B cell (primary cell): ENCODE results near the gene RBPJL. TPM values are rescaled to one million over a fixed set of nuclear protein-coding genes. Genes with fewer than 3 reads are reported as not detected.

Source experiments
- ATAC-seq: fragments of 200-7000 bp; cut with Tn5 transposase; one replicate; pipeline ENCODE4 v1.10.0; 2021; ENCODE audit warnings: low read depth, mild to moderate bottlenecking, moderate number of reproducible peaks, moderate library complexity
- CTCF ChIA-PET: fragments of 350-600 bp; sonication (Branson Sonifier 250); formaldehyde crosslinking; loops from one replicate; lab custom pipeline; 2021; ENCODE audit warnings: antibody characterized with exemption, inconsistent platforms; lab: Charles Lee
- POLR2A ChIA-PET: fragments of 350-600 bp; sonication (Branson Sonifier 250); formaldehyde crosslinking; loops from one replicate; lab custom pipeline; 2021; ENCODE audit warnings: antibody characterized with exemption; lab: Charles Lee
- DNase-seq: peaks from one replicate; pipeline ENCODE4 v3.0.0; 2013
- H2AFZ ChIP-seq: 2 replicates; pipeline ENCODE4 v1.6.1; 2012; ENCODE audit warnings: mild to moderate bottlenecking, low read depth, low read length; ENCODE audit not compliant: insufficient read depth, poor library complexity, severe bottlenecking
- H3K27ac ChIP-seq, 2 donors: 1 replicate in 1 of 2; 2 replicates in 1 of 2; pipeline ENCODE4 v1.5.1; 2012 to 2013; ENCODE audit warnings: low read length in 2 of 2, mild to moderate bottlenecking in 2 of 2, moderate library complexity in 1 of 2
- H3K27me3 ChIP-seq, 4 experiments: fragments of 200-600 bp in 1 of 4; sonication (generic) in 1 of 4; replicated peaks in 1 of 4; 1 replicate in 2 of 4; 2 replicates in 2 of 4; pipeline versions ENCODE4 v1.6.1 to v1.7.0; 2013 to 2016; ENCODE audit warnings: low read length in 3 of 4, mild to moderate bottlenecking in 2 of 4, mixed read lengths in 1 of 4, moderate library complexity in 1 of 4; ENCODE audit not compliant: insufficient read depth in 4 of 4, control insufficient read depth in 3 of 4; ENCODE audit errors: control extremely low read depth in 1 of 4
- H3K36me3 ChIP-seq, 2 experiments: replicated peaks in 1 of 2; 1 replicate in 1 of 2; 2 replicates in 1 of 2; pipeline versions ENCODE4 v1.6.1 to v1.7.1; 2013; ENCODE audit warnings: low read length in 1 of 2; ENCODE audit not compliant: insufficient read depth in 2 of 2, control insufficient read depth in 1 of 2; ENCODE audit errors: control extremely low read depth in 1 of 2, extremely low read depth in 1 of 2
- H3K4me1 ChIP-seq, 2 donors: fragments of 200-600 bp in 1 of 2; sonication (generic) in 1 of 2; 1 replicate in 1 of 2; 2 replicates in 1 of 2; pipeline versions ENCODE4 v1.5.1 to v1.6.1; 2013 to 2017; ENCODE audit warnings: low read length in 2 of 2; ENCODE audit not compliant: control insufficient read depth in 2 of 2, insufficient read depth in 2 of 2
- H3K4me2 ChIP-seq: replicated peaks from 2 replicates; pipeline ENCODE3; 2012; ENCODE audit warnings: mild to moderate bottlenecking, low read depth, low read length; ENCODE audit not compliant: poor library complexity, severe bottlenecking
- H3K4me3 ChIP-seq, 5 experiments: fragments of 200-600 bp in 1 of 5; sonication (generic) in 1 of 5; 1 replicate in 3 of 5; 2 replicates in 2 of 5; pipeline versions ENCODE4 v1.5.1 to v1.7.0; 2011 to 2016; ENCODE audit warnings: low read length in 4 of 5, mild to moderate bottlenecking in 4 of 5, low read depth in 2 of 5, control low read depth in 1 of 5, moderate library complexity in 1 of 5; ENCODE audit not compliant: insufficient read depth in 1 of 5; ENCODE audit errors: control extremely low read depth in 1 of 5, extremely low read depth in 1 of 5
- H3K79me2 ChIP-seq: fragments of 200-600 bp; sonication (generic); one replicate; pipeline ENCODE4 v1.6.0; 2016; ENCODE audit warnings: low read length; ENCODE audit not compliant: control insufficient read depth, insufficient read depth
- H3K9ac ChIP-seq: fragments of 200-600 bp; sonication (generic); 2 replicates; pipeline ENCODE4 v1.6.1; 2017; ENCODE audit warnings: mild to moderate bottlenecking, low read length, moderate library complexity
- H3K9me3 ChIP-seq, 3 donors: one replicate each; pipeline versions ENCODE4 v1.6.1 to v1.7.1; 2013; ENCODE audit warnings: low read length in 2 of 3; ENCODE audit not compliant: control insufficient read depth in 2 of 3, insufficient read depth in 1 of 3; ENCODE audit errors: control extremely low read depth in 1 of 3
- H4K20me1 ChIP-seq: 2 replicates; pipeline ENCODE4 v1.6.0; 2012; ENCODE audit warnings: mild to moderate bottlenecking, low read length; ENCODE audit not compliant: insufficient read depth, control insufficient read depth, poor library complexity, severe bottlenecking
- H3K27ac Mint-ChIP-seq: one replicate; pipeline ENCODE4 v1.8.0; 2021; ENCODE audit warnings: mixed read lengths
- H3K27me3 Mint-ChIP-seq: one replicate; pipeline ENCODE4 v1.8.0; 2021; ENCODE audit warnings: mixed read lengths
- H3K4me1 Mint-ChIP-seq: one replicate; pipeline ENCODE4 v1.8.0; 2021; ENCODE audit warnings: mixed read lengths
- H3K4me3 Mint-ChIP-seq: one replicate; pipeline ENCODE4 v1.8.0; 2021; ENCODE audit warnings: mixed read lengths
- H3K9me3 Mint-ChIP-seq: one replicate; pipeline ENCODE4 v1.8.0; 2022; ENCODE audit warnings: mixed read lengths; ENCODE audit not compliant: insufficient read depth
- EZH2 ChIP-seq: IDR thresholded peaks from 2 replicates; pipeline ENCODE4 v1.6.1; 2012; ENCODE audit warnings: borderline replicate concordance, low read depth, mild to moderate bottlenecking, moderate library complexity, low read length; ENCODE audit not compliant: insufficient read depth, poor library complexity, severe bottlenecking
- WGBS: methylation state at CpG from one replicate; pipeline ENCODE4 v1.1.5; 2013; ENCODE audit warnings: missing lambda C conversion rate; ENCODE audit not compliant: insufficient coverage; 5-methylcytosine and 5-hydroxymethylcytosine counted together
- intact Hi-C: fragments of 100-400 bp; cut with micrococcal nuclease; formaldehyde crosslinking; loops from one replicate; pipeline ENCODE4 v1.10.0; 2022
- polyA plus RNA-seq: library from polyadenylated mRNA; depleted of rRNA; stranded (reverse); fragments of >200 nt; gene quantifications from 2 replicates; pipeline ENCODE4 v1.2.3, GENCODE V29; 2012
- total RNA-seq, 2 donors: library from RNA; stranded (reverse); fragments of 120-200 nt in 1 of 2; gene quantifications; 1 replicate in 1 of 2; 2 replicates in 1 of 2; pipeline versions ENCODE4 v1.2.3 to v1.2.4, GENCODE V29; 2013 to 2022
- TF ChIP-seq, protein P1 (sequence below): fragments of 200-600 bp; IDR thresholded peaks from one replicate; pipeline ENCODE4 v1.8.0; 2022; ENCODE audit warnings: antibody characterized with exemption, mild to moderate bottlenecking

The RBPJL gene
- total and polyA plus RNA-seq, 2 donors (not counting 1 experiment from before 2014, with no cell fraction given), result not detected

DNA sequence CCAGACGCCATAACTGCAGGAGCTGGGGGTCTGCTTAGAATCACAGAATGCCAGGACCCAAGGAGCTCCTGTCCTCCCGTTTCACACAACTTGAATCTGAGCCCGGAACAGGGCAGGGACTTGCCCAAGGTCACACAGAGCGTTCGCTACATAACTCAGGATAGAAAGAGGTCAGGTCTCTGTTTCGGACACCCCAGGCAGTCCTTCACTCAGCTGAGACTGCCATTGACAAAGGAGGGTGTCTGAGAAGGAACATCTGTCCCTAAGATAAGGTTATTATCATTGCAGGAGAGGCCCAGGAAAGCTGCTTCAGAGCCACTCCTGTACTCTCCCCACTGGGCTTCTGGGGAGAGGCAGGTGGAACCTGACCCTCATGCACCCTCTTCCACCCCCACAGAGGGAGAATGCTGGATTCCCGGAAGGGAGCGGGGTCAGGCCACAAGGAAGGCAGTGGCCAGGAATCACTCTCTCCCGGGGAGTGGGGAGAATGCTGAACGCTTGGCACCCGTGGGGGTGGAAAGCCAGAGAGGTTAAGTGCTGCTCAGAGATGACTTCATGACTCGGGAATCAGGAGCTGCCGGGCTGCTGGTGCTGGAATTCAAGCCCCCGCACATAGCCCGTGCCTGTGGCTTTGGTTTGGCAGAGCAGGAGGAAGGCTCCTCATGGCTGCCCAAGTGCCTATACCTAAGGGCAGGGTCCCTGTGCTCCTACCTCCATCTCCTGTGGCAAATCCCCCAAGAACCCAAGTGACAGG is 30.9 kb downstream of the RBPJL start:
- no peak overlapping the region for H2AFZ ChIP-seq

More for the DNA sequence above, 30.9 kb downstream of the RBPJL start:
- intact Hi-C loops, result no loop called here
- no peaks in the 10 kb centered on the region for H3K36me3 ChIP-seq
- no peak overlapping the region for H3K4me2 ChIP-seq
- whole genome bisulfite sequencing, result 97% methylated on average over 15 of the region's 15 CpGs
- ChIA-PET POLR2A (no interaction called here), CTCF (interaction anchor here (1.1 to 1.5 kb wide), 2 partner anchors 36 to 99 kb away, joined by 3 read pairs; no protein-coding TSS in a partner anchor)
- H3K4me1 ChIP-seq, result no peaks in the 10 kb centered on the region
- no peak for TF ChIP-seq EZH2
- TF ChIP-seq, protein P1, sequence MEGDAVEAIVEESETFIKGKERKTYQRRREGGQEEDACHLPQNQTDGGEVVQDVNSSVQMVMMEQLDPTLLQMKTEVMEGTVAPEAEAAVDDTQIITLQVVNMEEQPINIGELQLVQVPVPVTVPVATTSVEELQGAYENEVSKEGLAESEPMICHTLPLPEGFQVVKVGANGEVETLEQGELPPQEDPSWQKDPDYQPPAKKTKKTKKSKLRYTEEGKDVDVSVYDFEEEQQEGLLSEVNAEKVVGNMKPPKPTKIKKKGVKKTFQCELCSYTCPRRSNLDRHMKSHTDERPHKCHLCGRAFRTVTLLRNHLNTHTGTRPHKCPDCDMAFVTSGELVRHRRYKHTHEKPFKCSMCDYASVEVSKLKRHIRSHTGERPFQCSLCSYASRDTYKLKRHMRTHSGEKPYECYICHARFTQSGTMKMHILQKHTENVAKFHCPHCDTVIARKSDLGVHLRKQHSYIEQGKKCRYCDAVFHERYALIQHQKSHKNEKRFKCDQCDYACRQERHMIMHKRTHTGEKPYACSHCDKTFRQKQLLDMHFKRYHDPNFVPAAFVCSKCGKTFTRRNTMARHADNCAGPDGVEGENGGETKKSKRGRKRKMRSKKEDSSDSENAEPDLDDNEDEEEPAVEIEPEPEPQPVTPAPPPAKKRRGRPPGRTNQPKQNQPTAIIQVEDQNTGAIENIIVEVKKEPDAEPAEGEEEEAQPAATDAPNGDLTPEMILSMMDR, result no peak
- H3K27me3 ChIP-seq, result peaks cover 0 to 6% (median 0%) of the 10 kb centered on the region in 4 experiments
- H3K9me3 ChIP-seq, result no peaks in the 10 kb centered on the region
- Mint-ChIP-seq H3K4me1 (no peaks in the 10 kb centered on the region), H3K27ac (no peak overlapping the region), H3K9me3 (no peaks in the 10 kb centered on the region), H3K27me3 (peaks cover 7% of the 10 kb centered on the region), H3K4me3 (no peak overlapping the region)
- ATAC-seq, result no peak
- no peak for DNase-seq
- no peaks in the 10 kb centered on the region for H4K20me1 ChIP-seq
- H3K4me3 ChIP-seq, result no peak overlapping the region
- H3K9ac ChIP-seq, result no peak overlapping the region
- H3K27ac ChIP-seq, result no peak overlapping the region
- no peaks in the 10 kb centered on the region for H3K79me2 ChIP-seq
